Type B pancreatic cell (in vitro differentiated cells): ENCODE results near the gene EEF2. TPM values are rescaled to one million over a fixed set of nuclear protein-coding genes. Genes with fewer than 3 reads are reported as not detected.

Experiments
- DNase-seq: peaks from one replicate; pipeline ENCODE4 v3.0.0; 2021; ENCODE audit warnings: mixed read lengths; ENCODE audit not compliant: unreplicated experiment; ENCODE audit errors: extremely low spot score
- H3K27ac Mint-ChIP-seq: 2 replicates; pipeline ENCODE4 v1.8.0; 2021; ENCODE audit warnings: mild to moderate bottlenecking, mixed read lengths
- H3K27me3 Mint-ChIP-seq: 2 replicates; pipeline ENCODE4 v1.8.0; 2021; ENCODE audit warnings: mixed read lengths
- H3K36me3 Mint-ChIP-seq: 2 replicates; pipeline ENCODE4 v1.8.0; 2021; ENCODE audit warnings: mixed read lengths
- H3K4me1 Mint-ChIP-seq: one replicate; pipeline ENCODE4 v1.8.0; 2021; ENCODE audit warnings: mixed read lengths; ENCODE audit not compliant: unreplicated experiment
- H3K4me3 Mint-ChIP-seq: 2 replicates; pipeline ENCODE4 v1.8.0; 2021; ENCODE audit warnings: mild to moderate bottlenecking, mixed read lengths
- H3K9me3 Mint-ChIP-seq: 2 replicates; pipeline ENCODE4 v1.8.0; 2021; ENCODE audit warnings: mixed read lengths
- microRNA-seq: library from miRNA; unstranded; fragments of <30 nt; microRNA quantifications from one replicate; pipeline ENCODE4, GENCODE V29; 2020
- total RNA-seq: library from RNA; stranded (reverse); gene quantifications from 2 replicates; pipeline ENCODE4 v1.2.1, GENCODE V29; 2021; ENCODE audit warnings: low replicate concordance
- TF ChIP-seq, protein P1 (sequence below): fragments of 200-600 bp; sonication (generic); conservative IDR thresholded peaks from 2 replicates; pipeline ENCODE4 v1.5.0; 2021; ENCODE audit warnings: antibody characterized with exemption, mild to moderate bottlenecking

EEF2 gene
- total RNA-seq, 1 donor from 2014 or later, result 2,929 TPM

DNA sequence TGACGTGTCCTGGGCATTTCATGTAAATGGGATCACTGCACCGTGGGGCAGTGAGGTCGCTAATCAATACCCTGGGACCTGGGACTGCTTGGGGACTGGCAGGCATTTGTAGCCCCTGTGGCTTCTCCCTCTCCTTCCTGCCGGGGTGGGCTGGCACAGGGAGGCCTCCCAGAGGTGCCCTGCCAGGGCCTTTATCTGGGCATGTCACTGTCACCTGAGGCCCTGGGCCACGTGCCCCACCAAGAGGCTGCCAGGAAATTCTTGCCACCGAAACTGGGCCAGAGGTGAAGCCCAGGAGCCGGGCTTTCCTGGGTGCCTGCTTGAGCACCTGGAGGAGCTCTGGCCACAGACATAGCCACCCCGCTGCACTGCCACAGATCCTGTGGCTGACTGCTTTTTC, 54.2 kb downstream of the EEF2 start:
- Mint-ChIP-seq H3K27me3 (peaks cover 22% of the 10 kb centered on the region), H3K9me3 (no peaks in the 10 kb centered on the region), H3K36me3 (no peaks in the 10 kb centered on the region), H3K27ac (no peak overlapping the region), H3K4me3 (no peak overlapping the region), H3K4me1 (peaks cover 4% of the 10 kb centered on the region)
- TF ChIP-seq, protein P1, sequence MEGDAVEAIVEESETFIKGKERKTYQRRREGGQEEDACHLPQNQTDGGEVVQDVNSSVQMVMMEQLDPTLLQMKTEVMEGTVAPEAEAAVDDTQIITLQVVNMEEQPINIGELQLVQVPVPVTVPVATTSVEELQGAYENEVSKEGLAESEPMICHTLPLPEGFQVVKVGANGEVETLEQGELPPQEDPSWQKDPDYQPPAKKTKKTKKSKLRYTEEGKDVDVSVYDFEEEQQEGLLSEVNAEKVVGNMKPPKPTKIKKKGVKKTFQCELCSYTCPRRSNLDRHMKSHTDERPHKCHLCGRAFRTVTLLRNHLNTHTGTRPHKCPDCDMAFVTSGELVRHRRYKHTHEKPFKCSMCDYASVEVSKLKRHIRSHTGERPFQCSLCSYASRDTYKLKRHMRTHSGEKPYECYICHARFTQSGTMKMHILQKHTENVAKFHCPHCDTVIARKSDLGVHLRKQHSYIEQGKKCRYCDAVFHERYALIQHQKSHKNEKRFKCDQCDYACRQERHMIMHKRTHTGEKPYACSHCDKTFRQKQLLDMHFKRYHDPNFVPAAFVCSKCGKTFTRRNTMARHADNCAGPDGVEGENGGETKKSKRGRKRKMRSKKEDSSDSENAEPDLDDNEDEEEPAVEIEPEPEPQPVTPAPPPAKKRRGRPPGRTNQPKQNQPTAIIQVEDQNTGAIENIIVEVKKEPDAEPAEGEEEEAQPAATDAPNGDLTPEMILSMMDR, result no peak
- no peak for DNase-seq

Small RNAs within 50 kb of the gene (microRNA-seq; reads per million reads assigned to microRNA genes)
- not detected for gene MIR637

Other genes starting within 250 kb of the EEF2 start
- gene APBA3, start 223.8 kb downstream of the EEF2 start, total RNA-seq, result 25.1 and 28.5 TPM in 2 replicates
- 35.9 and 44.0 TPM in 2 replicates for gene MRPL54, start 222.8 kb downstream of the EEF2 start, total RNA-seq
- not detected in 2 replicates for gene RAX2, start 213.2 kb downstream of the EEF2 start, total RNA-seq
- 1.6 and 1.7 TPM in 2 replicates for gene MATK, start 199.1 kb downstream of the EEF2 start, total RNA-seq
- 1.00 and 4.7 TPM in 2 replicates for gene ZFR2, start 116.4 kb downstream of the EEF2 start, total RNA-seq
- 1.5 and 3.3 TPM in 2 replicates for gene ATCAY, start 104.8 kb downstream of the EEF2 start, total RNA-seq
- 0.65 TPM in 1 of 2 replicates, not detected in the other for gene NMRK2, start 52.4 kb downstream of the EEF2 start, total RNA-seq
- gene DAPK3, start 14.4 kb downstream of the EEF2 start, total RNA-seq, result 83.5 and 93.0 TPM in 2 replicates
- gene PIAS4, start 22.3 kb upstream of the EEF2 start, total RNA-seq, result 39.8 and 42.3 TPM in 2 replicates
- gene ZBTB7A, start 81.4 kb upstream of the EEF2 start, total RNA-seq, result 21.0 and 31.0 TPM in 2 replicates
- gene MAP2K2, start 138.7 kb upstream of the EEF2 start, total RNA-seq, result 144 TPM in 2 replicates
- 3.7 and 13.3 TPM in 2 replicates for gene CREB3L3, start 168.2 kb upstream of the EEF2 start, total RNA-seq
- 26.7 and 29.2 TPM in 2 replicates for gene SIRT6, start 197.1 kb upstream of the EEF2 start, total RNA-seq
- gene ANKRD24, start 197.2 kb upstream of the EEF2 start, total RNA-seq, result 0.48 and 1.1 TPM in 2 replicates
- gene EBI3, start 244.1 kb upstream of the EEF2 start, total RNA-seq, result 0.31 and 0.43 TPM in 2 replicates